Activated T-cell treated with anti-CD3 and anti-CD28 coated beads, Interleukin-2, amount 50 U/mL, for 24 hours (primary cell): ENCODE measurements around the gene ZNF384.

Source experiments
- DNase-seq: peaks from one replicate; pipeline ENCODE4 v3.0.0-alpha.2; 2020
- H3K27ac Mint-ChIP-seq: 2 replicates; pipeline ENCODE4 v1.8.0; 2020; ENCODE audit warnings: mild to moderate bottlenecking, mixed read lengths
- H3K27me3 Mint-ChIP-seq: 2 replicates; pipeline ENCODE4 v1.8.0; 2020; ENCODE audit warnings: mixed read lengths
- H3K36me3 Mint-ChIP-seq: 2 replicates; pipeline ENCODE4 v1.8.0; 2020; ENCODE audit warnings: low read depth, mixed read lengths
- H3K4me1 Mint-ChIP-seq: 2 replicates; pipeline ENCODE4 v1.8.0; 2020; ENCODE audit warnings: low read depth, mixed read lengths
- H3K4me3 Mint-ChIP-seq: 2 replicates; pipeline ENCODE4 v1.8.0; 2020; ENCODE audit warnings: mild to moderate bottlenecking, moderate library complexity, mixed read lengths
- H3K9me3 Mint-ChIP-seq: 2 replicates; pipeline ENCODE4 v1.8.0; 2020; ENCODE audit warnings: mixed read lengths

The ZNF384 gene

GRCh38 chr12:6652391-6652790 lies 36.8 kb downstream of the ZNF384 start:
- H3K9me3 Mint-ChIP-seq = no peaks in the 10 kb centered on the region
- peaks cover under 1% of the 10 kb centered on the region for H3K4me1 Mint-ChIP-seq
- no peaks in the 10 kb centered on the region for H3K27me3 Mint-ChIP-seq
- DNase-seq = no peak
- H3K36me3 Mint-ChIP-seq = peaks cover 70% of the 10 kb centered on the region
- H3K4me3 Mint-ChIP-seq = no peak overlapping the region
- H3K27ac Mint-ChIP-seq = no peak overlapping the region

- Mint-ChIP-seq H3K4me3 (no peak overlapping the region), H3K9me3 (no peaks in the 10 kb centered on the region), H3K36me3 (peaks cover 66% of the 10 kb centered on the region), H3K27ac (no peak overlapping the region), H3K4me1 (peaks cover 10% of the 10 kb centered on the region), H3K27me3 (no peaks in the 10 kb centered on the region)
- no peak for DNase-seq
These were observed 38.3 kb downstream of the ZNF384 start for GRCh38 chr12:6650832-6651231.

GRCh38 chr12:6647083-6647604 lies 42.0 kb downstream of the ZNF384 start, which contains the start of gene ACRBP:
ACRBP (minus strand) TSS chr12:6647432; CDS start chr12:6647366, 66 bp downstream.
- peaks cover 40% of the 10 kb centered on the region for H3K36me3 Mint-ChIP-seq
- peak; percentile 66 for DNase-seq
- H3K4me1 Mint-ChIP-seq = peaks cover 10% of the 10 kb centered on the region
- peak within 1 kb of the TSS; percentile 66 for H3K4me3 Mint-ChIP-seq
- H3K27me3 Mint-ChIP-seq = no peaks in the 10 kb centered on the region
- peaks cover 14% of the 10 kb centered on the region for H3K9me3 Mint-ChIP-seq
- H3K27ac Mint-ChIP-seq = peak within 1 kb of the TSS; percentile 76

DNA sequence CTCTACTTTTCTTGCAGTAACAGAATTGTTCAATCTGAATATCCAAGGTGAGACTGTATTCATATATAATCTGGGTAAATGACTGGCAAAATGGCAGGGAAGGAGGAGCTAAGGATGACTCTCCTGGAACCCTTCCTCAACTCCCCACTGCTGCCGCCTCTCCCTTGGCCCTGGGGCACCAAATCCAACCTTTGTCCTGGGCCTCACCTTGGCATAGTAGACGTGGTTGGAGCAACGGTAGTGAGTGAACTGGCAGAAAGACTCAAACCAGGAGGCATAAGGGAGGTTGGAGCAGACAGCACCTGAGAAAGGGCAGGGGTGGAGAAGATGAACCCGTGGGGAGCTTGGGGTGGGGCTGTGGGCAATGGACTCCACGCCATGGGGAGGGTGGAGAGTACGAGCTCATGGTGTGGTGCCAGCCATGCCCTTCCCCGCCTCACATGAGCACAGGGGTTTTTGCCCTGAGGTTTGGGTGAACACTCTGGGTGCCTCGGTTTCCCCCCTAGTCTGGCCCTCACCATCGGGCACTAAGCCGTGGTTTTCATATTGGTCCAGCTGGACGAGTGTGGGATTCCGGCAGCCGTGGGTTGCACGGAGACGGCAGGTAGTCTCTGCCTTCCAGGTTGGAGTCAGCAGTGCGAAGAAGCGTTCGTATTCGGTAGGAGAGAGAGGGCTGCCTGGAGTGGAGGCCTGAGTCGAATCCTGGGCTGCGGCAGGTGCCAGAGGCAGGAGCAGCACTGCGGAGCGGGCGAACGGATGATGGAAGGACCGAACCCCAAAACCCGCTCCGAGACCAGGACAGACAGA lies 42.7 kb downstream of the ZNF384 start:
- peaks cover 14% of the 10 kb centered on the region for H3K9me3 Mint-ChIP-seq
- DNase-seq = no peak
- H3K36me3 Mint-ChIP-seq = peaks cover 35% of the 10 kb centered on the region
- peak overlapping the region; percentile 76 for H3K27ac Mint-ChIP-seq
- H3K4me1 Mint-ChIP-seq = peaks cover 10% of the 10 kb centered on the region
- no peaks in the 10 kb centered on the region for H3K27me3 Mint-ChIP-seq
- peak overlapping the region; percentile 66 for H3K4me3 Mint-ChIP-seq

- peaks cover 10% of the 10 kb centered on the region for H3K4me1 Mint-ChIP-seq
- no peak overlapping the region for H3K27ac Mint-ChIP-seq
- peaks cover 20% of the 10 kb centered on the region for H3K36me3 Mint-ChIP-seq
- peaks cover 14% of the 10 kb centered on the region for H3K9me3 Mint-ChIP-seq
- no peak for DNase-seq
- H3K4me3 Mint-ChIP-seq = no peak overlapping the region
- H3K27me3 Mint-ChIP-seq = no peaks in the 10 kb centered on the region
These were observed 44.3 kb downstream of the ZNF384 start for GRCh38 chr12:6644903-6645302.

GRCh38 chr12:6644257-6644596 lies 44.9 kb downstream of the ZNF384 start:
- Mint-ChIP-seq H3K36me3 (peaks cover 20% of the 10 kb centered on the region), H3K4me1 (peaks cover 10% of the 10 kb centered on the region), H3K27ac (no peak overlapping the region), H3K4me3 (no peak overlapping the region), H3K27me3 (no peaks in the 10 kb centered on the region), H3K9me3 (peaks cover 14% of the 10 kb centered on the region)
- DNase-seq = no peak

DNA sequence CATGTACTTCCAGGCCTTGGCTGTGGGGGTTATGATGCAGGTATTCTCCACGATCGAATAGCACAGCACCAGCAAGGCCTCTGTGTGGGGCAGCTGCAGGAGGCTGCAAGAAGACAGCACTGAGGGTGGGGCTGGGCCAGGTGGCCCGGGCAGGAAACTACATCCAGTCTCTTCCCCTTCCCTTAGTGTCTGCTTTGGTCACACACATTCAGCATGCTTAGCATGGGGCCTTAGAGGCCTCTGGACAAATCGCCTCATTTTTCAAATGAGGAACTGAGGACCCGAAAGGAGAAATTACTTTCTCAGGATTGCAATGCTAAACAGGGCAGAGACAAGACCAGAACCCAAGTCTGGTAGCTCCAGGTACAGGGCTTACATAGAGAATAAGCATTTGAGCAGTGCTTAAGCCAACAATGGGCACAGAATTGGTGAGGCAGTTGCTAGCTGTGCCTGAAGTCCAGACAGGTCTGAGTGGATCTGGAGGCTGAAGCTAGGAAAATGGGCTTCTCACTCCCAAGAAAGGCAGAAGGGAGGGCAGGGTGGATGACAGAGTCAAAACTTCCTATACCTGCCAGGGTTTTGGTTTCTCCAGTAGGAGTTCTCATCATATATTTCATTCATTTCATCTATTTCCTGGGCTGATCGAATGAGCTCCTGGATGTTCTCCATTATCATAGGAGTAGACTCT lies 45.5 kb downstream of the ZNF384 start:
- H3K36me3 Mint-ChIP-seq = peaks cover 20% of the 10 kb centered on the region
- H3K9me3 Mint-ChIP-seq = peaks cover 14% of the 10 kb centered on the region
- H3K4me1 Mint-ChIP-seq = peaks cover 10% of the 10 kb centered on the region
- no peaks in the 10 kb centered on the region for H3K27me3 Mint-ChIP-seq
- no peak for DNase-seq
- no peak overlapping the region for H3K27ac Mint-ChIP-seq
- H3K4me3 Mint-ChIP-seq = no peak overlapping the region

GRCh38 chr12:6641131-6641530 lies 48.0 kb downstream of the ZNF384 start:
- Mint-ChIP-seq H3K27ac (no peak overlapping the region), H3K4me1 (peaks cover 5% of the 10 kb centered on the region), H3K27me3 (no peaks in the 10 kb centered on the region)

GRCh38 chr12:6640497-6640896 lies 48.7 kb downstream of the ZNF384 start:
- H3K27me3 Mint-ChIP-seq = no peaks in the 10 kb centered on the region
- H3K27ac Mint-ChIP-seq = peak overlapping the region; percentile 0
- peaks cover 11% of the 10 kb centered on the region for H3K4me1 Mint-ChIP-seq

More at GRCh38 chr12:6641131-6641530, 48.0 kb downstream of the ZNF384 start:
- Mint-ChIP-seq H3K36me3 (peaks cover 4% of the 10 kb centered on the region), H3K9me3 (peaks cover 14% of the 10 kb centered on the region), H3K4me3 (no peak overlapping the region)
- DNase-seq = no peak

DNA sequence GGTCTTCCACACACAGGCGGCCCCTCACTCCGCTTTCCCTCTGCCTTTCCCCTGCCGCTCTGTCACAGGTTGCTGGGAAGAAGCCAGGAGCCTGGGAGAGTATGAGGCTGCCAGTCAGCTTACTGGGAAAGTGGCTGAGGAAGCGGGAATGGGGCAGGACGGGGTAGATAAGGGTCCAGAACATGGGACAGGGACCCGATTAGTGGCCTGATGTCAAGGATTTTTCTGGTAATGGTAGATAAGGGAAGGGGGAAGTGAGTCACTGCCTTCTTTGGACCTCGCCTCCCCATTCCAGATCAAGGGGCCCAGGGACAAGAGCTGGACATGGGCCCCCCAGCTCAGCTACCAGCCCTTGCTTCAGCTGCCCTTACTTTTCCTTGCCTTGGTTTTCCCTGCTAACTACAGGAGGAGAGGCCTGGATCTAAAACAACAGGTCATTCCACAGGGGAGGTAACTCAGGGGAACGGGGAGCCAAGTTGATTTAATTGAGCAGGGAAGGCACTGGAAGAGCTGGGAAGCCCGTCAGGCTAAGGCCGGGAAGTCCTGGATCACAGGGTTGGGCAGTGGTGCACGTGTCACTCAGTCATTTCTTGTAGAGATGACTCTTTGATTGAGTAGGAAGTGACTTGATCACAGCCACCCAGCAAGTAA lies 49.9 kb downstream of the ZNF384 start:
- peaks cover 24% of the 10 kb centered on the region for H3K4me1 Mint-ChIP-seq
- H3K27ac Mint-ChIP-seq = no peak overlapping the region
- H3K36me3 Mint-ChIP-seq = peaks cover 3% of the 10 kb centered on the region
- H3K9me3 Mint-ChIP-seq = peaks cover 9% of the 10 kb centered on the region
- no peaks in the 10 kb centered on the region for H3K27me3 Mint-ChIP-seq
- H3K4me3 Mint-ChIP-seq = no peak overlapping the region
- DNase-seq = no peak

More at GRCh38 chr12:6640497-6640896, 48.7 kb downstream of the ZNF384 start:
- H3K4me3 Mint-ChIP-seq = no peak overlapping the region
- peaks cover 14% of the 10 kb centered on the region for H3K9me3 Mint-ChIP-seq
- H3K36me3 Mint-ChIP-seq = peaks cover 3% of the 10 kb centered on the region
- no peak for DNase-seq

DNA sequence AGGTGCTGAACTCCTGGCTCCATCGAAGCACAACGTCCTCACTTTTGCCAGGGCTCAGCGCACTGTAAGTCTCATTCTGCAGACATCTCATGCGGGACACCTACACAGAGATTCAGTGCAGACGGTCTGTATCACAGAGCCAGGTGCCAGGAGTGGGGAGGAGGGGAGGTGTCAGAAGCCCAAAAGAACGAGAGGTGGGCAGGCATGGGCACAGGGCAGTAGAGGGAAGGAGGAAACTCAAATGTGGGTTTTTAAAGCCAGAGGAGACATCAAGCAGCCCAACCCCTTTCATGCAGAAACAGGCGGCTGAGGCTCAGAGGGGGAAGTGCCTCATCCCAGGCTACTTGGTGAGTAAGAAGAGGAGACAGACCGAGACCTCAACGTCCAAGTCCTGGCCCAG lies 50.9 kb downstream of the ZNF384 start:
- no peak for DNase-seq
- Mint-ChIP-seq H3K4me3 (no peak overlapping the region), H3K36me3 (peaks cover 3% of the 10 kb centered on the region)

DNA sequence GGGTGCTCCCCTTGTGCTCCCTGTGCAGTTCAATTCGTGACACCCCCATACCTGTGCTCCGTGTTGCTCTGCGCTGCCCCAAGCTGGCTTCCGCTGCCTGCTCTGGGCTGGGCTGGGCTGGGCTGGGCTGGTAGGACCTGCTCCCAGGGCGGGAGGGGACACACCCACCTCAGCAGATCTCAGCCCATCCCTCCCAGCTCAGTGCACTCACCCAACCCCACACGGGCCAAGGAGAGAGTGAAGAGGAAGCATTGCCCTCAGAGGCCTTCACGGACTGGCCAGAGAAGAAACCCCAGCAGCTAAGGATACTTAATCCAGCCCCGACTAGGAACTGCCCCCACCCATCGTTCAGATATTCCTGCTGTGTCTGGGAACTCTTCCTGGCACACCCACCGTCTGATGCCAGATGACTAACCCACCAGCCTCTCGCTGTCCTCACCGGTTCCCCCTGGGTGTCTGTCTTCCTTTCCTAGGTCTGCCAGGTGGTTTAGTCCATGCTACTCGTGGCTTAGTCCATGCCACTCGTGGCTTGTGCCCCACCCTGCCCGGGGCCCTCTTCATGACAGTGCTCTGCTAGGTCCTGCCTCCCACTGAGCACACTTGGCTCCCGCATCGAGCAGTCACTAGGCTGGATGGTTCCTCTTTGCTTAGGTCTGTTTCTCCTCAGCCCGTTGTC lies 53.2 kb downstream of the ZNF384 start, which contains the start of gene LPAR5:
TSS of gene LPAR5 (minus strand) at position 104 of the 676 bp plus-strand sequence. CDS start 14,711 bp downstream, outside the sequence.
- Mint-ChIP-seq H3K27me3 (no peaks in the 10 kb centered on the region), H3K4me1 (peaks cover 51% of the 10 kb centered on the region), H3K27ac (peak within 1 kb of the TSS; percentile 89), H3K9me3 (no peaks in the 10 kb centered on the region), H3K36me3 (no peaks in the 10 kb centered on the region), H3K4me3 (peak within 1 kb of the TSS; percentile 72)
- DNase-seq = peak; percentile 62

More for the DNA sequence above, 50.9 kb downstream of the ZNF384 start:
- Mint-ChIP-seq H3K9me3 (peaks cover 4% of the 10 kb centered on the region), H3K4me1 (peaks cover 28% of the 10 kb centered on the region), H3K27ac (no peak overlapping the region), H3K27me3 (no peaks in the 10 kb centered on the region)

DNA sequence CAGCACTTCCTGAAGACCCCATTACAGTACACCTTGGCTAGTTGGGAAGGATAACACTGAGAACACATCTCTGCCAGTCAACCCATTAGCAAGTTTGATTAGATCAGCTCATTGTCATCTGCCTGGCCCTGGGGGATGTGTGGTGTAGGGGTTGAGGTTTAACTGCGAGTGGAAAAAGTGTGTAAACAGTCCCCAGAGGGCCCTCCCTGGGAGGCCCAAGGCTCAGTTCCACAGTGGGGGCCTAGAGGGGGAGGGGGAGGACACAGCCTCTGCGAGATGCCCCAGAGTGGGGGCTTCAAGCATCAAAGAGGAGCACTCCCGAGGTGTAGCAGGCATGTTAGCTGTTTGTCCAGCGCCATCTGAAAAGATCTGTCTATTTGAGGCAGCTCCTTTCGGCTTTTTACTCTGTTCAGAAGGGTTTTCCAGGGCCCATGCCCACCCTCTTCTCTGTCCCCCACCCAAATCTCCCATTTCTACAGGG lies 53.8 kb downstream of the ZNF384 start:
- Mint-ChIP-seq H3K4me1 (peaks cover 56% of the 10 kb centered on the region), H3K27me3 (no peaks in the 10 kb centered on the region), H3K36me3 (no peaks in the 10 kb centered on the region), H3K27ac (peak overlapping the region; percentile 89), H3K4me3 (peak overlapping the region; percentile 72), H3K9me3 (no peaks in the 10 kb centered on the region)
- DNase-seq = peak; percentile 71
